Ureter (tissue), 1 donor: Measurements from ENCODE around the gene DSCAML1. TPM values are rescaled to one million over a fixed set of nuclear protein-coding genes. Genes with fewer than 3 reads are reported as not detected.
"Not testable (repeated sequence)": the region's sequence is repeated elsewhere in the genome, so short reads cannot be mapped to it uniquely, and the experiment has no call there.

Experiments
- DNase-seq: peaks from one replicate; pipeline ENCODE4 v3.0.0-alpha.2; 2020; ENCODE audit warnings: low spot score
- total RNA-seq: library from RNA; stranded (reverse); gene quantifications from one replicate; pipeline ENCODE4 v1.2.4, GENCODE V29; 2023
- donor health status: DM: yes; HTN: yes; CAD: no.

DSCAML1 gene
- total RNA-seq, 1 donor from 2014 or later = 0.81 TPM

DNA sequence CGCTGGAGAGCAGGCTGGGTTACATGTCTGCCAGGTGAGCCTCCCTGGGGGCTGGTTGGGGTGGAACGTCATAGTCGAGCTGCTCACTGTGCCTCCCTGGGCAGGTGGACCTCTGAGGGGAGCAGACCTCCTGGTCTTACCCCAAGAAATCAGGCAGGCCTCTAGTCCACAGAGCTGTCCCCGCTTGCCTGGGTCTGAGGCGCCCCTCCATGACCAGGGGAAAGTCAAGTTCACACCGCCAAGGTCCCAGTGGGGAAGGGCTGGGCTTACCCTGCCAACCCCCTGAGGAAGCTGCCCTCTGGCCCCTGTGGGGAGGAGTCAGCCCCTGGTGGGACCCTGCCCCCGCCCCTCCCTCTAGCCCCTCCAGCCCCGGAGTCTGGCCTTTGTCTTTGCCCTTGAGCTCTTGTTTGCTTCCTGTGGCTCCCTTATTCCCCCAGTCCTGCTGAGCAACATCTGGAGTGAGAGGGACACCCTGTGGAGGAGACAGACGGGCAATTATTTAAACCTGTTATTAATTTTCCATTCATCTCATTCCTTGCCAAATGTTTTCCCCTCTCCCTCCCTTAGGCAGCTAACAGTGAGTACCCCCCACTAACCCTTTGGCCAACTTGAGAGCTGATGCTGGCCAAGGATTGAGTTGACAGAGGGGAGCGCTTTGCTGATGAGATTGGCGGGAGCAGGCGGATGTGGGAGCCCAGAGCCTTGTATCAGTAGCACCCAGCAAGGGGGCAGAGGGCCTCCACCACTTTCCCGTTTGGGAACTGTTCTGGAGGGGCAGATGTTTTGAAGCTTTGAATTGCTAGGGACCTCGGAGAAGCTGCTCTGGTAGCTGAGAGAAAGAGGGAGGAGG, 385.9 kb downstream of the DSCAML1 start:
- DNase-seq = no peak

GRCh38 chr11:117410238-117410637, 386.8 kb downstream of the DSCAML1 start:
- DNase-seq = no peak

- no peak for DNase-seq
Measured at GRCh38 chr11:117409511-117409910, 387.5 kb downstream of the DSCAML1 start.

DNA sequence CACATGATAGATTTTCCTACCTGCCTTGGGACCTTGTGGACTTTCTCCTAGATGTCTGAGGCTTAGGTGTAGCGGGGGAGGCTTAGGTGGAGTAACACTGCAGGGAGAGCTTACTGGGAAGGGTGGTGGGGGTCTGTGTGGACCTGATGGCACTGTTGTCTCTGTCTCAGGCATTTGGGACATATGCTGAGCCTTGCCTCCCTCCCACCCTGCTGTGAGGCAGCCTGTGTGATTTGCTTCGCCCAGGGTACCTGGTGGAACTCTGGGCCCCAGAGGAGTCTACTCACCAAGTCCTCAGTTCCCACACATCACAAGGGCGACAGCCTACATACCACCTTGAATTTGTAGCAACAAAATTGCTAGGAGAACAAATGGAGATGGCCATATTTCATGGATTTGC, 388.7 kb downstream of the DSCAML1 start:
- no peak for DNase-seq

DNA sequence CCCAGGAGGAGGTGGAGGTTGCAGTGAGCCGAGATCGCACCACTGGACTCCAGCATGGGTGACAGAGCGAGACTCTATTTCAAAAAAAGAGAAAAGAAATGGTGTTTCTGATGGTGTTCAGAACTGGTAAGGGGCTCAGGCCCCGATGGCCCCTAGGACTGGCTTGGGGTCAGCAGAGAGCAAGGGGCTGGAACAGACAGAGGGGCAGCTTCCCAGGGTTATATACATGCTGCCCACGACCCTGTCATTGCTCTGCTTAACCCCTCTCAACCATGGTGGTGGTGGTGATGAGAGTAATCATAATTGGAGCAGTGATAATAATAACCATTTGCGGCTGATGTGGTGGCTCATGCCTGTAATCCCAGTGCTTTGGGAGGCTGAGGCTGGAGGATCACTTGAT, 390.0 kb downstream of the DSCAML1 start:
- no peak for DNase-seq

- not testable (repeated sequence) for DNase-seq
Measured at GRCh38 chr11:117405898-117406297, 391.1 kb downstream of the DSCAML1 start.

- DNase-seq = not testable (repeated sequence)
Measured at GRCh38 chr11:117399100-117399840, 397.7 kb downstream of the DSCAML1 start.

GRCh38 chr11:117398618-117399017, 398.4 kb downstream of the DSCAML1 start:
- not testable (repeated sequence) for DNase-seq

DNA sequence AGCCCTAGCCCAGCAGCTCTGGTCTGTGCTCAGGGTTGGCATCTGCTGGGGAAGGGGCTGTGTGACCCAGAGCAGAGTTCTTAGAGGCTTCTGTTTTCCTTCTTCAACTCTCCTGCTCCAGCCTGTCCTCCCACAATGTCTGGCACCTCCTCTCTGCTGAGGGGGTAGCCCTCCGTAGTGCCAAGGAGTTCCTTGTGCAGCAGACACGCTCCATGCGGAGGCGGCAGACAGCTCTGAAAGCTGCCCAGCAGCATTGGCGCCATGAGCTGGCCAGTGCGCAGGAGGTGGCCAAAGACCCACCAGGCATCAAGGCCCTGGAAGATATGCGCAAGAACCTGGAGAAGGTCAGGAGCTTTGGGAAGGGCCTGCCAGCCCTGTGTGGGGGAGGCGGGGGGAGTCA, 400.0 kb downstream of the DSCAML1 start:
- no peak for DNase-seq

DNA sequence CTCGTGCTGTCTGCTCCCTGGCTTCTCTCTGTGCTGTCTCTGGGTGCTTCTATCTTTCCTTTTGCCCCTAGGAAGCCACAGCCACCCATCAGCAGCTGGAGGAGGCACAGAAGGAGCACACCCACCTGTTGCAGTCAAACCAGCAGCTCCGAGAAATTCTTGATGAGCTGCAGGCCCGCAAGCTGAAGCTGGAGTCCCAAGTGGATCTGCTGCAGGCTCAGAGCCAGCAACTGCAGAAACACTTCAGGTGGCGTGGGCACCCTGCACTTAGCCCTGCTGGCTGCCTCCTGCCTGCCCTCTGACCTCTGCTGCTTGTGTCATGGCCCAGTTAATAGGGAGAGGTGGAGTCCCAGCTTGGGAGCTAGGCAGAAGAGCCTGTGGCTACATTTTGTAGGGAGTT, 401.5 kb downstream of the DSCAML1 start:
- DNase-seq = no peak

DNA sequence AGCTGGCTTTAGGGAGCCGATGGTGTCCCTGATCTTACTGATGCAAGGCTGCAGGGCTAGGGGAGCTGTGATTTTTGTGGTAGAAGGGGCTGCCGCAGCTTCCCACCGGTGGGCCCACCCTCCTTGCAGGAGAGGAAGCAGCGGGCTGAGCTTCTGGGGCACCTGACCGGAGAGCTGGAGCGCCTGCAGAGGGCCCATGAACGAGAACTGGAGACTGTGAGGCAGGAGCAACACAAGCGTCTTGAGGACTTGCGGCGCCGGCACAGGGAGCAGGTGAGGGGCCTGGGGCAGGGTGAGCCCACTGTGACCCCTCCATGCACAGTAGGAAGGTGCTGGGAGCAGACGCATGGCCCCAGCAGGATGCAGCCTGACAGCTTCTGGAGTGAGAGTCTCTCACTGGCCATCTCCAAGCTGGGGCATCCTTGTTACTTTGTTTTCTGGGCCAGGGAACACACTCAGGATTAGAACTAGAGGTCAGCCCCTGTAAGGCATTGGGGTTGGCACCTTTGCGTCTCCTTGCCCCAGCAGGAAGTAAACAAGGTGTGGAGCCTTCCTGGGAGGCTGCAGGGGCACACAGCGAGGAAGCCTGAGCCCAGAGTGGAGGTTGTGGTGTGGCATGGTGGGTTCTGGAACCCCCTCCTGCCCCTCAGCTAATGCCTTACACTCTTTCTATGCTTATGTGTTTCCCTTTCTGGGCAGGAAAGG, 402.6 kb downstream of the DSCAML1 start:
- DNase-seq = no peak

GRCh38 chr11:117392979-117393378, 404.0 kb downstream of the DSCAML1 start:
- DNase-seq = no peak

DNA sequence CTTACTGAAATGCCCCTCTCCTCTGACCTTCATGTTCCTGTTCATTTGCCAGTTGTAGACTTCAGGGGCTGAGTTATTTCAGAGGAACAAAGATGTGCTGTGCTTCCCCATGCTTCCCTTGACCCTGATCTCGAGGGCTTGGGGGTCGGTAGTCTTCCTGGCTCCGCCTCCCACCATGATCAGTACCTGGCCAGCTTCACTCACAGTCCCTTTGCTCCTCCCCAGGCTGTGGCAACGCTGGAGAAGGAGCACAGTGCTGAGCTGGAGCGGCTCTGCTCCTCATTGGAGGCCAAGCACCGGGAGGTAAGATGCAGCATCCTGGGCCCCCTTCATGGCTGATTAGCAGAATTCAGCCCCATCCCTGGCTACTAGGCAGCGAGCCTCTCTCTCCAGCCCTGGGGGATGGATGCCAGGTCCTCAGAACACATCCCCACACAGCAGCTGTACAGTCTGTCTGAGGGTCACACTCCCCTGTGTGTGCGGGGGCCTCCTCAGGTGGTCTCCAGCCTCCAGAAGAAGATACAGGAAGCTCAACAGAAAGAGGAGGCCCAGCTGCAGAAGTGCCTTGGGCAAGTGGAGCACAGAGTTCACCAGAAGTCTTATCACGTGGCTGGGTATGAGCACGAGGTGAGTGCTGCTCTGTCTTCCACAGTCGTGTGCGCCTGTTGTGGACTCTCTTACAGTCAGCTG, 404.9 kb downstream of the DSCAML1 start:
- no peak for DNase-seq

- no peak for DNase-seq
Measured at GRCh38 chr11:117391181-117391580, 405.8 kb downstream of the DSCAML1 start.

GRCh38 chr11:117390743-117391142, 406.3 kb downstream of the DSCAML1 start:
- DNase-seq = no peak

- no peak for DNase-seq
Measured at GRCh38 chr11:117387992-117388755, 408.8 kb downstream of the DSCAML1 start.

GRCh38 chr11:117385906-117386305, 411.1 kb downstream of the DSCAML1 start:
- no peak for DNase-seq

DNA sequence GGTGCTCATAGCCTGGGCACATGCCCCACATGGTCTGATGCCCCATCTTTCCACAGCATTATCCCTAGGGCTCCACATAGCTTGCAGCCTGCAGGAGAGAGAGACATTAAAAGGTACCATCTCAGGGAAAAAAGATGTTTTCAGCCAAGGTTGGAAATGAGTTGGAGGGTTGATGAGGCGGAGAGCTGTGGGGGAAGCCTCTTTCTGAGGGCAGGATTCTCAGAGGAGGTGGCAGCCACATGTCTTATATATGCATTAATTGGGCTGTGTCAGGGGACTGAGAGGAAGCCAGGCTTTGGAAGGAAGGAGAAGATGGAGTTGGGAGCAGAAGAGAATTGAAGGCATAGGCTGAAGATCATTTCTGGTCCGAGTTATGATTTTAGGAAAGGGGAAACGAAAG, 411.5 kb downstream of the DSCAML1 start:
- no peak for DNase-seq

DNA sequence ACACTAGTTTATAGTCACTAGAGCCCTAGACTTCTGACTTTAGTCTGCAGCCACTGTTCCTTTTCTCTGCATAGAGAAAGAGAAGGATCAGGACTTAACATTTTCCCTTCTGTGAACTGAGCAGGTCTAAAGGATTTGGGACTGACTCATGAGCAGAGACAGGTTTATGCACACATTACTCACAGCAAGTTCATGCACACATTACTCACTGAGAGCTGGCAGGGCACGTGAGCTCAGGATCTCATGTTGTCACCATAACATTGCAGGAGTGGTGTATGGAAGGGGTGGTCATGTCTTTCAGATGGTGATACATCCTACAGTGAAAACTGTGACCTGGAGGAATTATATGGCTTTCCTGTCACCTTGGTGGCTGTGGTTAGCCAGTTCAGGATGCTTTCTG, 413.0 kb downstream of the DSCAML1 start:
- no peak for DNase-seq

- DNase-seq = no peak
Measured at GRCh38 chr11:117382746-117383145, 414.3 kb downstream of the DSCAML1 start.
